Measurements from ENCODE around the gene RPP40.

The RPP40 gene

DNA sequence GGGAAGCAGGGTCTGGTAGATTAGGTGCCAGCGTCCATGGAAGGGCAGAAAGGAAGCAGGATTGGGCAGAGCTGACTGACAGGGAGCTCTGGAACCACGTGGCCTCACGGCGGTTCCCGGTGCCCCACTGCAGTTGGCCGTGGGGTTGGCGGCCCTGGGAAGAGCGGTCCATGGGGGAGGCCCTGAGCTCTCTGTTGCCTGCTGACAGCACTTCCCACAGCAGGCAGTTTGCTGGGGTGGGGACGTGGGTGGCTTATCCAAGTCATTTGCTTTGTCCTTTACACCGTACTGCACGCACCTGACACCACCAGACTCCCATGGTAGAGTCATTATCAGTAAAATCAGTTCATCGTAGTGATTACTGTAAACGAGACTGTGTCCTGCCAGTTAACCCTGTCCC lies 56.1 kb downstream of the RPP40 start:
- H3K4me1 ChIP-seq (ENCODE audit: control insufficient read depth, insufficient read depth, low read length): no peaks in the 10 kb centered on the region
- H3K36me3 ChIP-seq (ENCODE audit: control insufficient read depth in 2 of 2, insufficient read depth in 1 of 2, low read length in 2 of 2): peaks cover 4 to 35% of the 10 kb centered on the region in 2 experiments; a peak in 2 of 3 replicates
- ChIA-PET POLR2A (no interaction called here), CTCF (interaction anchor here (0.9 kb wide), 1 partner anchor 9 kb away, joined by 3 read pairs; no protein-coding TSS in a partner anchor)
- TF ChIP-seq SCRT1 (tag by site-specific recombination; IDR thresholded peaks at IDR 0.05; ENCODE audit: borderline replicate concordance) (no peak), ZNF155 (tag by site-specific recombination; IDR thresholded peaks at IDR 0.05) (no peak), ZFHX2 (tag by site-specific recombination; conservative IDR thresholded peaks at IDR 0.05) (peak; percentile 65), ZNF747 (tag by site-specific recombination; IDR thresholded peaks at IDR 0.05) (no peak), EGR2 (tag by site-specific recombination; IDR thresholded peaks at IDR 0.05; ENCODE audit: low read depth) (peak; percentile 60)
- TF ChIP-seq, protein P1, sequence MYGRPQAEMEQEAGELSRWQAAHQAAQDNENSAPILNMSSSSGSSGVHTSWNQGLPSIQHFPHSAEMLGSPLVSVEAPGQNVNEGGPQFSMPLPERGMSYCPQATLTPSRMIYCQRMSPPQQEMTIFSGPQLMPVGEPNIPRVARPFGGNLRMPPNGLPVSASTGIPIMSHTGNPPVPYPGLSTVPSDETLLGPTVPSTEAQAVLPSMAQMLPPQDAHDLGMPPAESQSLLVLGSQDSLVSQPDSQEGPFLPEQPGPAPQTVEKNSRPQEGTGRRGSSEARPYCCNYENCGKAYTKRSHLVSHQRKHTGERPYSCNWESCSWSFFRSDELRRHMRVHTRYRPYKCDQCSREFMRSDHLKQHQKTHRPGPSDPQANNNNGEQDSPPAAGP (tag by site-specific recombination; IDR thresholded peaks at IDR 0.05): no peak
- no peaks in the 10 kb centered on the region for H3K9me3 ChIP-seq (ENCODE audit: control insufficient read depth, insufficient read depth, low read depth, low read length)
- H3K27ac ChIP-seq (ENCODE audit: extremely low read depth, low read depth, low read length): no peak overlapping the region
- no peak overlapping the region for H3K4me3 ChIP-seq (ENCODE audit: low read depth, low read length)

DNA sequence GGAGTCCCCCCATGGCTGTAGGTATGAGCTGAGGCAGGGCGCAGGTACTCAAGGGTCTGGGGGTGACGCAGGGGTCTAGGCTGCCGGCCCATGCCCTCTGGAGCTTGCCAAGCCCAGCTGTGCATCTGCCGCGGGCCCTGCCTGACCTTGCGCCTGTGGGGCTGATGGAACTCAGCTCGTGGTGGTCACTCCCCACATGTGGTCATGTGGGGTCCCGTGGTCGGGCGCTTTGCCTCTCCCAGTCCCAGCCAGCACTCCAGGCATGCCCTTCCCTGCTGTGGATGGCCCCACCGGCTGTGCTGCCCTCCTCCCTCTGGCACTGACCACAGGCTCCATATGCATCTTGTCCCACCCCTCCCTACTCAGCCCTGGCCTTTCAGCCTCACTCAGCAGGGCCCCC lies 57.3 kb downstream of the RPP40 start:
- H3K36me3 ChIP-seq (ENCODE audit: control insufficient read depth in 2 of 2, insufficient read depth in 1 of 2, low read length in 2 of 2): peaks cover 0 to 28% of the 10 kb centered on the region in 2 experiments; a peak in 1 of 3 replicates
- H3K4me3 ChIP-seq (ENCODE audit: low read depth, low read length): no peak overlapping the region
- H3K4me1 ChIP-seq (ENCODE audit: control insufficient read depth, insufficient read depth, low read length): peaks cover 11% of the 10 kb centered on the region
- no peak overlapping the region for H3K27ac ChIP-seq (ENCODE audit: extremely low read depth, low read depth, low read length)
- ChIA-PET CTCF (interaction anchor here (0.7 kb wide), 1 partner anchor 20 kb away, joined by 3 read pairs; no protein-coding TSS in a partner anchor), POLR2A (no interaction called here)
- peak; percentile 27; the same call in 1 of the 2 replicates for TF ChIP-seq ZNF341 (tag by site-specific recombination; IDR thresholded peaks at IDR 0.05; ENCODE audit: low read depth)
- no peak for TF ChIP-seq ZNF843 (tag by site-specific recombination; IDR thresholded peaks at IDR 0.05)
- no peaks in the 10 kb centered on the region for H3K9me3 ChIP-seq (ENCODE audit: control insufficient read depth, insufficient read depth, low read depth, low read length)
